Measurements from ENCODE around the gene MPPED1. TPM values are rescaled to one million over a fixed set of nuclear protein-coding genes. Genes with fewer than 3 reads are reported as not detected.

Gene MPPED1
- total RNA-seq, 1 donor from 2014 or later = not detected

GRCh38 chr22:43521716-43522115 lies 109.9 kb downstream of the MPPED1 start:
- Histone ChIP-seq H3K27me3 (ENCODE audit: insufficient read depth, low read length) (no peaks in the 10 kb centered on the region), H4K20me1 (ENCODE audit: insufficient read depth, low read length) (no peaks in the 10 kb centered on the region), H3K9ac (ENCODE audit: low read length) (no peak overlapping the region), H3K4me3 (ENCODE audit: insufficient read depth, low read depth, low read length) (no peak overlapping the region), H3K4me2 (ENCODE audit: low read length) (no peak overlapping the region), H3K27ac (ENCODE audit: low read depth, low read length) (no peak overlapping the region), H3K79me2 (ENCODE audit: insufficient read depth, low read length) (no peaks in the 10 kb centered on the region), H3K36me3 (ENCODE audit: insufficient read depth, low read length) (no peaks in the 10 kb centered on the region), H2AFZ (ENCODE audit: low read depth, low read length) (no peak overlapping the region), H3K4me1 (ENCODE audit: insufficient read depth, low read length) (no peaks in the 10 kb centered on the region), H3K9me3 (ENCODE audit: insufficient read depth, low read depth, low read length) (no peaks in the 10 kb centered on the region)
- Mint-ChIP-seq H3K9me3 (ENCODE audit: unreplicated experiment) (no peaks in the 10 kb centered on the region), H3K4me1 (ENCODE audit: low read depth, unreplicated experiment) (peaks cover 4% of the 10 kb centered on the region), H3K36me3 (ENCODE audit: low read depth, unreplicated experiment) (peaks cover 2% of the 10 kb centered on the region), H3K27me3 (ENCODE audit: low read depth, unreplicated experiment) (peaks cover 29% of the 10 kb centered on the region), H3K27ac (ENCODE audit: unreplicated experiment) (no peak overlapping the region), H3K4me3 (ENCODE audit: unreplicated experiment) (no peak overlapping the region)
- no peak for TF ChIP-seq CTCF (IDR thresholded peaks at IDR 0.05; ENCODE audit: insufficient read depth, low read depth, low read length)
- no peak for FAIRE-seq
- DNase-seq (ENCODE audit: low read depth) = no peak

DNA sequence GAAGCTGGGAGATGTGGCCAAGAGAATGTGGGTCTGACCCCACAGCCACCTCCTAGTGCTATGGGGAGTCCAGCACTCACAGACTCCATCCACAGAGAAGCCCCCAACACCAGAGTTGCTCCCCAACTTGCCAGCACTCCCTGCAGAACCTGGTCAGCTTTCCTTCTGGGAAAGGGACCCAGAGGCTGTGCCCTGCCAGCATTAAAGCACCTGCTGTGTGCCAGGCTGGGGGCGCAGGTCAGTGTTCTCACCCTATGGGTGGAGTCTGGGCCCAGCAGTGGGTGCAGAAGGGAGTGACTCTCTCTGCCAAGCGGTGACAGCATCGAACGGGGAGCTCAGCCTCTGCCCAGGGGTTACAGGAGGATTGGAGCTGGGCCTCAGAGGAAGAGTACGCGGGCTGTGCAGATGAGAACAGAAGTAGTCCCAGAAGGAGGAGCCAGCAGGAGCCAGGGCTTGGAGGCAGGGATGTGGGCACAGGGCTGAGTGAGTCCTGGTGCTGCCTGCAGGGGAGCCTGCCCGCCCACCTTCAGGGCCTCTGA lies 114.4 kb downstream of the MPPED1 start:
- Mint-ChIP-seq H3K4me3 (ENCODE audit: unreplicated experiment) (no peak overlapping the region), H3K9me3 (ENCODE audit: unreplicated experiment) (no peaks in the 10 kb centered on the region), H3K27me3 (ENCODE audit: low read depth, unreplicated experiment) (peaks cover 32% of the 10 kb centered on the region), H3K4me1 (ENCODE audit: low read depth, unreplicated experiment) (no peaks in the 10 kb centered on the region), H3K27ac (ENCODE audit: unreplicated experiment) (no peak overlapping the region), H3K36me3 (ENCODE audit: low read depth, unreplicated experiment) (no peaks in the 10 kb centered on the region)
- no peak for DNase-seq (ENCODE audit: low read depth)
- no peaks in the 10 kb centered on the region for H3K79me2 ChIP-seq (ENCODE audit: insufficient read depth, low read length)
- no peak overlapping the region for H3K4me2 ChIP-seq (ENCODE audit: low read length)
- no peaks in the 10 kb centered on the region for H3K9me3 ChIP-seq (ENCODE audit: insufficient read depth, low read depth, low read length)
- H3K4me1 ChIP-seq (ENCODE audit: insufficient read depth, low read length) = no peaks in the 10 kb centered on the region
- H4K20me1 ChIP-seq (ENCODE audit: insufficient read depth, low read length) = no peaks in the 10 kb centered on the region
- TF ChIP-seq EZH2 (IDR thresholded peaks at IDR 0.05; ENCODE audit: insufficient read depth, low read length) (no peak), CTCF (IDR thresholded peaks at IDR 0.05; ENCODE audit: insufficient read depth, low read depth, low read length) (no peak)
- H3K9ac ChIP-seq (ENCODE audit: low read length) = no peak overlapping the region
- no peak overlapping the region for H3K4me3 ChIP-seq (ENCODE audit: insufficient read depth, low read depth, low read length)
- no peak overlapping the region for H2AFZ ChIP-seq (ENCODE audit: low read depth, low read length)
- H3K27me3 ChIP-seq (ENCODE audit: insufficient read depth, low read length) = no peaks in the 10 kb centered on the region
- no peaks in the 10 kb centered on the region for H3K36me3 ChIP-seq (ENCODE audit: insufficient read depth, low read length)
- H3K27ac ChIP-seq (ENCODE audit: low read depth, low read length) = no peak overlapping the region
- FAIRE-seq = no peak

GRCh38 chr22:43526946-43527345 lies 115.1 kb downstream of the MPPED1 start:
- Histone ChIP-seq H3K36me3 (ENCODE audit: insufficient read depth, low read length) (no peaks in the 10 kb centered on the region), H3K4me1 (ENCODE audit: insufficient read depth, low read length) (no peaks in the 10 kb centered on the region), H3K9ac (ENCODE audit: low read length) (no peak overlapping the region), H4K20me1 (ENCODE audit: insufficient read depth, low read length) (no peaks in the 10 kb centered on the region), H2AFZ (ENCODE audit: low read depth, low read length) (no peak overlapping the region), H3K27me3 (ENCODE audit: insufficient read depth, low read length) (no peaks in the 10 kb centered on the region), H3K27ac (ENCODE audit: low read depth, low read length) (no peak overlapping the region), H3K4me2 (ENCODE audit: low read length) (no peak overlapping the region), H3K4me3 (ENCODE audit: insufficient read depth, low read depth, low read length) (no peak overlapping the region), H3K9me3 (ENCODE audit: insufficient read depth, low read depth, low read length) (no peaks in the 10 kb centered on the region), H3K79me2 (ENCODE audit: insufficient read depth, low read length) (no peaks in the 10 kb centered on the region)
- Mint-ChIP-seq H3K27me3 (ENCODE audit: low read depth, unreplicated experiment) (peaks cover 35% of the 10 kb centered on the region), H3K27ac (ENCODE audit: unreplicated experiment) (no peak overlapping the region), H3K4me3 (ENCODE audit: unreplicated experiment) (no peak overlapping the region), H3K36me3 (ENCODE audit: low read depth, unreplicated experiment) (no peaks in the 10 kb centered on the region), H3K4me1 (ENCODE audit: low read depth, unreplicated experiment) (no peaks in the 10 kb centered on the region), H3K9me3 (ENCODE audit: unreplicated experiment) (no peaks in the 10 kb centered on the region)
- FAIRE-seq (no peak), DNase-seq (ENCODE audit: low read depth) (no peak)
- TF ChIP-seq CTCF (IDR thresholded peaks at IDR 0.05; ENCODE audit: insufficient read depth, low read depth, low read length) = no peak
- no peak for TF ChIP-seq EZH2 (IDR thresholded peaks at IDR 0.05; ENCODE audit: insufficient read depth, low read length)

Measured in astrocyte (in vitro differentiated cells and primary cell).